ENCODE results near the gene RPL36.

Gene RPL36

DNA sequence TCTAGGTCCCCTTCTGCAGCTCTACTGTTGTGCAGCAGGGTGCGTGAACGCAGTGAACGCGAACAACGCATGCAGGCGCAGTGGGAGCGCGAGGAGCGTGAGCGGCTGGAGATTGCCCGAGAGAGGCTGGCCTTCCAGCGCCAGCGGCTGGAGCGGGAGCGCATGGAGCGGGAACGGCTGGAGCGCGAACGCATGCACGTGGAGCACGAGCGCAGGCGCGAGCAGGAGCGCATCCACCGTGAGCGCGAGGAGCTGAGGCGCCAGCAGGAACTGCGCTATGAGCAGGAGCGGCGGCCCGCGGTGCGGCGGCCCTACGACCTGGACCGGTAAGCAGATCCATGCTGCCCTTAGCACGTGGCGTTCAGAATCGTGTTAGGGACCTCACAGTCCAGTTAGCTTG, 28.6 kb upstream of the RPL36 start:
- Histone ChIP-seq H3K4me1 (ENCODE audit: control insufficient read depth, insufficient read depth, low read length) (peaks cover 10% of the 10 kb centered on the region), H3K4me2 (ENCODE audit: low read length) (no peak overlapping the region), H3K9ac (ENCODE audit: low read depth, low read length) (no peak overlapping the region), H3K9me3 (replicated peaks; ENCODE audit: low read length) (no peaks in the 10 kb centered on the region), H3K27me3 (ENCODE audit: control insufficient read depth, insufficient read depth, low read length) (no peaks in the 10 kb centered on the region), H3K36me3 (ENCODE audit: insufficient read depth, low read length) (peaks cover 64% of the 10 kb centered on the region), H3K4me3 (ENCODE audit: low read length) (no peak overlapping the region)

DNA sequence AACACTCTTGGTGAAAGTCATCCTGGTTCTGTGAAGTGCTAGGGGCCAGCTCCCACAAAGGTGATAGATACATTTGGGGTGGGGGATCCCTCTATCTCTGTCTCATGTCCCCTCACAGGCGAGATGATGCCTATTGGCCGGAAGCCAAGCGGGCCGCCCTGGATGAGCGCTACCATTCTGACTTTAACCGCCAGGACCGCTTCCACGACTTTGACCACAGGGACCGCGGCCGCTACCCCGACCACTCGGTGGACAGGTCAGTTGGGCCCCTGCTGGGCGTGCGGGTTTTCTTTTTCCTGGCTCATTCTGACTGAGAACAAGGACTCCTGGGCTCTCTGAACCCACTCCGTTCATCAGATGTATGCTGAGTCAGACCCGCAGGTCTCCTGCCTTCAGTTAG, 26.2 kb upstream of the RPL36 start:
- Histone ChIP-seq H3K9me3 (replicated peaks; ENCODE audit: low read length) (no peaks in the 10 kb centered on the region), H3K27me3 (ENCODE audit: control insufficient read depth, insufficient read depth, low read length) (no peaks in the 10 kb centered on the region), H3K4me1 (ENCODE audit: control insufficient read depth, insufficient read depth, low read length) (peaks cover 10% of the 10 kb centered on the region), H3K4me3 (ENCODE audit: low read length) (no peak overlapping the region), H3K36me3 (ENCODE audit: insufficient read depth, low read length) (peaks cover 73% of the 10 kb centered on the region), H3K9ac (ENCODE audit: low read depth, low read length) (no peak overlapping the region), H3K4me2 (ENCODE audit: low read length) (no peak overlapping the region)

DNA sequence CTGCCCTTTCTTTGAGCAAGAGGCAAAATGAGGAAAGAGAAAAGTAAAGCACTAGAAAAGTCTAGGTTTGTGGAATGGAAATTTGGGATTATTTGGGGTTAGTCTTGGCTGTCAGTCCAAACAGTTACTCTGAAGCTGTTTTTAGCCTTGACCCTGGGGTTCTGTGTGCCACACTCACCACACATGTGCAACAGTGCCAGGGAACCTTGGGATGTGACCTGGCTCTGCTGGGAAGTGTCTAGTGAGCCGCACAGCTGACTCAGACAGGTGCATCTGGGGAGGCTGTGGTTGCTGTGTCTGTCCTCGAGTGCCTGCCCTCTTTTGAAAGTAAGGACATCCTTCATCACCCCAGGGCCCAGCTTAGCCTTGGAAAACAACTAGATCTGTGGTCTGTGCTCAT, 25.6 kb upstream of the RPL36 start:
- Histone ChIP-seq H3K9ac (ENCODE audit: low read depth, low read length) (no peak overlapping the region), H3K4me3 (ENCODE audit: low read length) (no peak overlapping the region), H3K4me1 (ENCODE audit: control insufficient read depth, insufficient read depth, low read length) (peaks cover 10% of the 10 kb centered on the region), H3K4me2 (ENCODE audit: low read length) (no peak overlapping the region), H3K36me3 (ENCODE audit: insufficient read depth, low read length) (peaks cover 78% of the 10 kb centered on the region), H3K27me3 (ENCODE audit: control insufficient read depth, insufficient read depth, low read length) (no peaks in the 10 kb centered on the region), H3K9me3 (replicated peaks; ENCODE audit: low read length) (no peaks in the 10 kb centered on the region)

DNA sequence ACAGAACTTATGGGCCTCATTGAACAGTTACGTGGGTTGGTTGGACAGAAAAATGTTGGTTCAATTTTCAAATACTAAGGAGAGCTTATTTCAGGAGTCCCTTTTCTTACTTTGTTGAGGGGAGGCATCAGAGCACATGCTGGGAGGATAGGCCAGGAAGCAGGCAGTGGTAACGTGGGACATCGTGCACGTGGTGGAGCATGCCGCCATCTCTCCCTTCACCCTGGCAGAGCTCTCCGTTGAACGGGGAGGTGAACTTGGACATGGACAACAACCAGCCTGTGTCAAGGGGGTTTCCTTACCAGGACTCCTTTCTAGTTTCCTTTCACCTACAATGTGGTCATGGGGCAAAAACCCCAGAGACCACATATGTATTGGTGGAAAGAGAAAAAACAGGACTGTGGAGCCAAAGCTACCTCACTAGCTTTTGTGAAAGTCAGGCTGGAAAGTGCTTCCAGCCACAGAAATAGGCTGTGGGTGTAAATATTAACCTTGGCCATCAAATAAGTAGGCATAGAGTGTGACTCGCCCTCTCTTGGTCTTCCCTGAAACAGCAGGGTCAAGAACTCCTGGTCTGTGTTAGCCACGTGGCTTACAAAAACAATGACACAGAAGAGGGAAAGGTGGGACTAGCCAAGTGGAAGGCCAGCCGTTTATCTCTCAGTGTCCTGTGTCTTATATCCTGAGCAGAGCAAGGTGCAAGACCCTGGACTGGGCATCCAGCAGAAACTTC, 24.1 kb upstream of the RPL36 start:
- H3K9me3 ChIP-seq (replicated peaks; ENCODE audit: low read length) = no peaks in the 10 kb centered on the region
- peaks cover 69% of the 10 kb centered on the region for H3K36me3 ChIP-seq (ENCODE audit: insufficient read depth, low read length)
- H3K9ac ChIP-seq (ENCODE audit: low read depth, low read length) = no peak overlapping the region
- no peak overlapping the region for H3K4me3 ChIP-seq (ENCODE audit: low read length)
- H3K27me3 ChIP-seq (ENCODE audit: control insufficient read depth, insufficient read depth, low read length) = no peaks in the 10 kb centered on the region
- H3K4me1 ChIP-seq (ENCODE audit: control insufficient read depth, insufficient read depth, low read length) = peaks cover 10% of the 10 kb centered on the region
- no peak overlapping the region for H3K4me2 ChIP-seq (ENCODE audit: low read length)

DNA sequence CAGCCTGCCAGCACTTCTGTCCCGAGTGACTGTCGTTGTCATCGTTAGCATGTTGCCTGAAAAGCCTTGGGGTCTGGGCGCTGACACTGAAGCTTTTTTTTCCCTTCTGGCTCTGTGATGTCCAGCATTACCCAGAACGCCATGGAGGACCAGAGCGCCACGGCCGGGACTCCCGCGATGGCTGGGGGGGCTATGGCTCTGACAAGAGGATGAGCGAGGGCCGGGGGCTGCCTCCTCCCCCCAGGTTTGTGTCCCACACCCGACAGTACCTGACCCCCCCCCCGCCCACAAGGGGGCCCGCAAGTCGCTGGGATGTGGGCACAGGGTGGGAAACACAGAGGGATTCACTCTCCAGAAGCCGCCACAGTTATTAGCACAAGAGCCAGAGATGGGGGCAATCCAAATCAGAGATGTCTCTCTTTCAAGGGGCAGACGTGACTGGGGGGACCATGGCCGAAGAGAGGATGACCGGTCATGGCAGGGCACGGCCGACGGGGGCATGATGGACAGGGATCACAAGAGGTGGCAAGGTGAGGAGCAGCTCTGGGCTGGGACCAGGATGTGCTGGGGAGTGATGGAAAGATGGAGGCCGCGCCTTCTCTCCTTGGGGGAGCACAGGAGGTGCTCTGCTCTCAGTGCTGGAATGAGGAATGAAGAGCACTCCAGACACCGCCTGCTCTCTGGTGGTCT, 23.0 kb upstream of the RPL36 start:
- no peak overlapping the region for H3K9ac ChIP-seq (ENCODE audit: low read depth, low read length)
- H3K36me3 ChIP-seq (ENCODE audit: insufficient read depth, low read length) = peaks cover 70% of the 10 kb centered on the region
- peaks cover 10% of the 10 kb centered on the region for H3K4me1 ChIP-seq (ENCODE audit: control insufficient read depth, insufficient read depth, low read length)
- no peak overlapping the region for H3K4me2 ChIP-seq (ENCODE audit: low read length)
- H3K4me3 ChIP-seq (ENCODE audit: low read length) = no peak overlapping the region
- no peaks in the 10 kb centered on the region for H3K27me3 ChIP-seq (ENCODE audit: control insufficient read depth, insufficient read depth, low read length)
- no peaks in the 10 kb centered on the region for H3K9me3 ChIP-seq (replicated peaks; ENCODE audit: low read length)

DNA sequence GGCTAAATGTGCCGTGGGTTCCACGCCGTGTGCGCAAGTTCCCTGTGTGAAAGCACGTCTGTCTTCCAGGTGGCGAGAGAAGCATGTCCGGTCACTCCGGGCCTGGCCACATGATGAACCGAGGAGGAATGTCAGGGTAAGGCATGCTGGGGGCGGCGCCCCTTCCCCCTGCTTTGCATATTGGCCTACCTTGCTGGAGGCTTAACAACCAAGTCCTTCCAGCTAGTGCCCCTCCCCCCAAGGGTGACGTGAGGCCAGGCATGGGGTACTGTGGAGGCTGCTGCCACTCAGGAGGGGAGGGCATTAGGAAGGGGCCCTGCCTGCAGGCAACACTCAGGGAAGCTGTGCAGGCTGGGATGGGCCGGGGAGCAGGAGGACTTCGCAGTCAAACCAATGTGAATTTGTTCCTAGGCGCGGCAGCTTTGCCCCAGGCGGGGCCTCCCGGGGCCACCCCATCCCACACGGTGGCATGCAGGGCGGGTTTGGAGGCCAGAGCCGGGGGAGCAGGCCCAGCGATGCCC, 22.3 kb upstream of the RPL36 start:
- Histone ChIP-seq H3K9ac (ENCODE audit: low read depth, low read length) (no peak overlapping the region), H3K27me3 (ENCODE audit: control insufficient read depth, insufficient read depth, low read length) (no peaks in the 10 kb centered on the region), H3K4me3 (ENCODE audit: low read length) (no peak overlapping the region), H3K4me1 (ENCODE audit: control insufficient read depth, insufficient read depth, low read length) (peaks cover 10% of the 10 kb centered on the region), H3K4me2 (ENCODE audit: low read length) (no peak overlapping the region), H3K9me3 (replicated peaks; ENCODE audit: low read length) (no peaks in the 10 kb centered on the region), H3K36me3 (ENCODE audit: insufficient read depth, low read length) (peaks cover 70% of the 10 kb centered on the region)

DNA sequence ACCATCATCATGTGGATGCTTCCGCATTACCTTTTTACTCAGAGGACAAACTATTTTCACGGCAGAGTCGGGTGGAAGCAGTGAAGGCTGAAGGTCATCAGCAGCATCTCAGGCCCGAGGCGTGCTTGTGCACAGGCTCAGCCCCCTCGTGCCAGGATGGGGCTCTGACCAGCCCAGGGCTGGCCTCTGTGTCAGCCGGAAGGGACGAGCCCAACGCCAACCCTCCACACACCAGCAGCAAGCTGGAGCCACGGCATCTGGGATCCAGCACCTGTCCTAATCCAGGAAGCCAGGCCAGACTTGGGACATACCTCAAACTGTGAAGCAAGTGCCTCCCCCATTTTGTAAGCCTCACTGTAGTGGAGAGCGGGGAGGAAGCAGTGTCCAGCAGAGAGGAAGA, 20.9 kb upstream of the RPL36 start:
- Histone ChIP-seq H3K4me3 (ENCODE audit: low read length) (no peak overlapping the region), H3K4me1 (ENCODE audit: control insufficient read depth, insufficient read depth, low read length) (peaks cover 10% of the 10 kb centered on the region), H3K9me3 (replicated peaks; ENCODE audit: low read length) (no peaks in the 10 kb centered on the region), H3K9ac (ENCODE audit: low read depth, low read length) (no peak overlapping the region), H3K4me2 (ENCODE audit: low read length) (no peak overlapping the region), H3K36me3 (ENCODE audit: insufficient read depth, low read length) (peaks cover 58% of the 10 kb centered on the region), H3K27me3 (ENCODE audit: control insufficient read depth, insufficient read depth, low read length) (no peaks in the 10 kb centered on the region)

DNA sequence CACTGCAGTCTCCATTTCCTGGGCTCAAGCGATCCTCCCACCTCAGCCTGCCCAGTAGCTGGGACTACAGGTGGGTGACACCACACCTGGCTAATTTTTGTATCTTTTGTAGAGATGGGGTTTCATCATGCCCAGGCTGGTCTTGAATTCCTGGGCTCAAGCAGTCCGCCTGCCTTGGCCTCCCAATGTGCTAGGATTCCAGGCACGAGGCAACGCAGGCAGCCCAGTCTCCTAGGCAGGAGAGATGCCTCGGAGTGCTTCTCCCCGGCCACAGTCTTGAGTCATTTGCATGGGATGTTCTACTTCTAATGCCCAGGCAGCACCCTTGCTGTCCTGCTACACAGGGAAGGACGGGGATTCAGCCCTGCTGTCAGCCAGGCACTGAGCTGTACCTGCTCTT, 18.5 kb upstream of the RPL36 start:
- H3K4me3 ChIP-seq (ENCODE audit: low read length) = no peak overlapping the region
- H3K36me3 ChIP-seq (ENCODE audit: insufficient read depth, low read length) = peaks cover 38% of the 10 kb centered on the region
- H3K9me3 ChIP-seq (replicated peaks; ENCODE audit: low read length) = no peaks in the 10 kb centered on the region
- peaks cover 3% of the 10 kb centered on the region for H3K4me1 ChIP-seq (ENCODE audit: control insufficient read depth, insufficient read depth, low read length)
- H3K9ac ChIP-seq (ENCODE audit: low read depth, low read length) = no peak overlapping the region
- no peaks in the 10 kb centered on the region for H3K27me3 ChIP-seq (ENCODE audit: control insufficient read depth, insufficient read depth, low read length)
- H3K4me2 ChIP-seq (ENCODE audit: low read length) = no peak overlapping the region

DNA sequence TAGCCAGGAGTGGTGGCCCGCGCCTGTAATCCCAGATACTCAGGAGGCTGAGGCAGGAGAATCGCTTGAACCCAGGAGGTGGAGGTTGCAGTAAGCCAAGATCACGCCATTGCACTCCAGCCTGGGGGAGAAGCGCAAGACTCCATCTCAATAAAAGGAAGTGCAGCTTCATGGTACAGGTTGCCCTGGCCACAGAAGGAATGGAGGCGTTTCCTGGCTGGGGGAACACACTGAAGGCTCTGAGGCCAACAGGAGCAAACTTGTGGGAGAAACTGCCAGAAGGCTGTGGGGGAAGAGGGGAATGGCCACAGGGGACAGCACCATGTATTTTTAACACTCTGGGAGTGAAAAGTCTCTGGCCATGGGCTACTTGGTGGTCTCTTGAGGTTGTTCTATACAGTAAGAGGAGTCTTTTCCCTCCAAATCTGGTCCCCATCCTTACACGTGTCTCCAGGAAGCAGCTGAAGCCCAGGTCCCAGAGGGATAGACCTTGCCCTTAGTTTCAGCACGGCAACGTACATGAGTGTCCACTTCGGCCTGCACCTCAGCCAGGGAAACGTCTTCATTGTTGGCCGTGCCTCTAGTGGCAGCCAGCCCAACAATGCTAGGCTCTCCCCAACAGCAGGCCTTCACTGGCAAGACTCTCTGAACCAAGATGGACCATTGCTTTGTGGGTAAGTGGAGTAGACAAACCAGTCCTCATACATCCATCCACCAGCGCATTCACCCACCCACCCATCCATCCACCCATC, 17.2 kb upstream of the RPL36 start:
- Histone ChIP-seq H3K36me3 (ENCODE audit: insufficient read depth, low read length) (peaks cover 28% of the 10 kb centered on the region), H3K27me3 (ENCODE audit: control insufficient read depth, insufficient read depth, low read length) (no peaks in the 10 kb centered on the region), H3K4me2 (ENCODE audit: low read length) (no peak overlapping the region), H3K9me3 (replicated peaks; ENCODE audit: low read length) (no peaks in the 10 kb centered on the region), H3K4me1 (ENCODE audit: control insufficient read depth, insufficient read depth, low read length) (peaks cover 7% of the 10 kb centered on the region), H3K4me3 (ENCODE audit: low read length) (no peak overlapping the region), H3K9ac (ENCODE audit: low read depth, low read length) (no peak overlapping the region)

DNA sequence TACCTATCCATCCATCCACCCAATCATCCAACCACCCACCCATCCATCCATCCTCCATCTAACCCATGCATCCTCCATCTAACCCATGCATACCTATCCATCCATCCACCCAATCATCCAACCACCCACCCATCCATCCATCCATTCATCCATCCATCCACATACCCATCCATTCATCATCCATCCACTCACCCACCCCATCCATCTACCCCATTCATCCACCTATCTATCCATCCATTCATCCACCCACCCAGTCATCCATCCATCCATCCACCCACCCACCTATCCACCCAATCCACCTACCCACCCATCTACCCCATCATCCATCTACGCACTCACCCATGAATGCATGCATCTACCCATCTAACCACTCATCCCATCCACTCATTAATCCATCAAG, 16.3 kb upstream of the RPL36 start:
- Histone ChIP-seq H3K4me2 (ENCODE audit: low read length) (no peak overlapping the region), H3K4me3 (ENCODE audit: low read length) (no peak overlapping the region), H3K9ac (ENCODE audit: low read depth, low read length) (no peak overlapping the region), H3K9me3 (replicated peaks; ENCODE audit: low read length) (no peaks in the 10 kb centered on the region), H3K4me1 (ENCODE audit: control insufficient read depth, insufficient read depth, low read length) (peaks cover 8% of the 10 kb centered on the region), H3K27me3 (ENCODE audit: control insufficient read depth, insufficient read depth, low read length) (no peaks in the 10 kb centered on the region), H3K36me3 (ENCODE audit: insufficient read depth, low read length) (peaks cover 29% of the 10 kb centered on the region)

DNA sequence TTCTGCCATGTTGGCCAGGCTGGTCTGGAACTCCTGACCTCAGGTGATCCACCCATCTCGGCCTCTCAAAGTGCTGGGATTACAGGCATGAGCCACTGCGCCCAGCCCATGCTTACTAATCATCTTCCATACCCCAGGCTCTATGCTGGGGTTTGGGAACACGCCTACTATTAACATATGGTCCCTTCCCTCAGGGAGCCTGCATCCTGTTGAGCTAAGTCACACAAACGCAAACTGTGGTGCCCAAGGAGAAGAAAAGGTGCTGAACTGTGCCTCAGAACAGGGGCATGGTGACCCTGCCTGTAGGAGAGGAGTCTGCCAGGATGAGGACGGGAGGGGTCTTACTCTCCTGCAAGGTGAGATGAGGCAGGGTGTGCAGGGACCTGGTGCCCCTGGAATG, 15.4 kb upstream of the RPL36 start:
- no peak overlapping the region for H3K4me2 ChIP-seq (ENCODE audit: low read length)
- H3K9ac ChIP-seq (ENCODE audit: low read depth, low read length) = no peak overlapping the region
- H3K4me3 ChIP-seq (ENCODE audit: low read length) = no peak overlapping the region
- H3K27me3 ChIP-seq (ENCODE audit: control insufficient read depth, insufficient read depth, low read length) = no peaks in the 10 kb centered on the region
- H3K36me3 ChIP-seq (ENCODE audit: insufficient read depth, low read length) = peaks cover 19% of the 10 kb centered on the region
- peaks cover 16% of the 10 kb centered on the region for H3K4me1 ChIP-seq (ENCODE audit: control insufficient read depth, insufficient read depth, low read length)
- H3K9me3 ChIP-seq (replicated peaks; ENCODE audit: low read length) = no peaks in the 10 kb centered on the region
